ENCODE measurements around the gene TARS1. TPM values are rescaled to one million over a fixed set of nuclear protein-coding genes. Genes with fewer than 3 reads are reported as not detected.

Gene TARS1
- total and polyA plus RNA-seq, 2 of the 8 experiments (the other 6 are each of a cell fraction or from before 2014, with no cell fraction given) = 94.4 to 445 TPM

DNA sequence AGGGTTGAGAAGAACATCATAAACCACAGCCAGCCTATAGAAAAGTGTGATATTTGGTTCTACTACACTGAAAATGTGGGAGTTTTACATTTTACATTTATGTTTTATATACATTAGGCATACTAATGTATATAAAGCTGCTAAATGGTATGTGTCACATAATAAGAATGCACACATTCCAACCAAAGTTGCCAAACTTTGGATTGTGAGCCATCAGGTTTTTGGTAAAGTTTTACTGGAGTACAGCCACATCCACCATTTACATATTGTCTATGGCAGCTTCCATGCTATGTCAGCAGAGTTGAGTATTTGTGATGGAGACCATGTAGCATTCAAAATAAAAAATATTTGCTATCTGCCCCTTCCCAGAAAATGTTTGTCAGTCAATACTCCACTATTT is 23.1 kb upstream of the TARS1 start:
- H4K8ac ChIP-seq (ENCODE audit: extremely low read depth, insufficient read depth, low read length) = no peak overlapping the region
- no peak overlapping the region for H2BK5ac ChIP-seq (ENCODE audit: low read depth, low read length)
- no peak overlapping the region for H3K23ac ChIP-seq (ENCODE audit: insufficient read length)
- no peaks in the 10 kb centered on the region for H3K4me1 ChIP-seq (replicated peaks in 1 of 4; ENCODE audit: control insufficient read depth in 3 of 4, insufficient read depth in 4 of 4, low read length in 3 of 4)
- ChIA-PET POLR2A (ENCODE audit: partially characterized antibody) (no interaction called here), CTCF (ENCODE audit: partially characterized antibody) (interaction anchor here (1.5 kb wide), 1 partner anchor 18 kb away, joined by 3 read pairs; no protein-coding TSS in a partner anchor)
- H3K27ac ChIP-seq (ENCODE audit: low read depth, low read length) = no peak overlapping the region
- no peak overlapping the region for H2AK5ac ChIP-seq (ENCODE audit: low read depth, low read length)
- no peak overlapping the region for H2BK20ac ChIP-seq (ENCODE audit: low read length)
- H3K36me3 ChIP-seq (ENCODE audit: control insufficient read depth in 2 of 4, insufficient read depth in 4 of 4, low read length in 3 of 4) = no peaks in the 10 kb centered on the region
- no peaks in the 10 kb centered on the region for H3K23me2 ChIP-seq (ENCODE audit: low read depth, low read length)
- no peaks in the 10 kb centered on the region for H3K79me1 ChIP-seq (ENCODE audit: low read depth, low read length)
- H3K14ac ChIP-seq (ENCODE audit: insufficient read length) = no peak overlapping the region
- FAIRE-seq (no peak), DNase-seq (ENCODE audit: low read depth in 1 of 2, low spot score in 2 of 2) (no peak)
- H3K9ac ChIP-seq (replicated peaks in 1 of 4; ENCODE audit: extremely low read depth in 1 of 4, low read depth in 3 of 4, low read length in 3 of 4) = no peak overlapping the region
- no peaks in the 10 kb centered on the region for H3K9me3 ChIP-seq (ENCODE audit: insufficient read depth in 2 of 2, low read depth in 1 of 2, low read length in 1 of 2)
- H2BK120ac ChIP-seq (replicated peaks; ENCODE audit: low read depth, low read length) = no peak overlapping the region
- TF ChIP-seq, protein P1, sequence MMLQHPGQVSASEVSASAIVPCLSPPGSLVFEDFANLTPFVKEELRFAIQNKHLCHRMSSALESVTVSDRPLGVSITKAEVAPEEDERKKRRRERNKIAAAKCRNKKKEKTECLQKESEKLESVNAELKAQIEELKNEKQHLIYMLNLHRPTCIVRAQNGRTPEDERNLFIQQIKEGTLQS (IDR thresholded peaks at IDR 0.05; ENCODE audit: insufficient read depth, low read depth, low read length) = no peak
- no peak for TF ChIP-seq CBX8 (IDR thresholded peaks at IDR 0.05; ENCODE audit: borderline replicate concordance, low read depth, low read length)
- no peak for TF ChIP-seq ASH2L (IDR thresholded peaks at IDR 0.05; ENCODE audit: low read length)
- no peak for TF ChIP-seq TAF1 (IDR thresholded peaks at IDR 0.05; ENCODE audit: low read depth, low read length)
- TF ChIP-seq CHD2 (IDR thresholded peaks at IDR 0.05; ENCODE audit: low read length) = no peak
- no peak for TF ChIP-seq TEAD4 (IDR thresholded peaks at IDR 0.05; ENCODE audit: low read depth, low read length)
- TF ChIP-seq KDM1A (IDR thresholded peaks at IDR 0.05; ENCODE audit: borderline replicate concordance, low read length) = no peak
- no peak for TF ChIP-seq GTF2F1 (IDR thresholded peaks at IDR 0.05; ENCODE audit: borderline replicate concordance, low read depth, low read length)
- TF ChIP-seq SP2 (IDR thresholded peaks at IDR 0.05; ENCODE audit: low read length) = no peak
- TF ChIP-seq HDAC2 (IDR thresholded peaks at IDR 0.05; ENCODE audit: borderline replicate concordance in 1 of 2, low read depth in 2 of 2, low read length in 2 of 2) = no peak
- no peak for TF ChIP-seq KDM5A (IDR thresholded peaks at IDR 0.05; ENCODE audit: low read length)
- TF ChIP-seq PHF8 (conservative IDR thresholded peaks at IDR 0.05; ENCODE audit: low read depth, low read length) = no peak
- no peak for TF ChIP-seq BACH1 (IDR thresholded peaks at IDR 0.05; ENCODE audit: low read length)
- no peak for TF ChIP-seq FOSL1 (IDR thresholded peaks at IDR 0.05; ENCODE audit: insufficient read depth, low read depth, low read length)
- no peak for TF ChIP-seq MAFK (IDR thresholded peaks at IDR 0.05; ENCODE audit: low read depth, low read length)
- no peak for TF ChIP-seq SIRT6 (IDR thresholded peaks at IDR 0.05; ENCODE audit: low read length)
- TF ChIP-seq POLR2A (IDR thresholded peaks at IDR 0.05; ENCODE audit: control extremely low read depth in 1 of 2, low read depth in 2 of 2, low read length in 2 of 2) = no peak
- no peak overlapping the region for H3K4me2 ChIP-seq (ENCODE audit: insufficient read depth in 1 of 2, low read depth in 2 of 2, low read length in 2 of 2)
- no peak overlapping the region for H3K4me3 ChIP-seq (ENCODE audit: extremely low read depth in 1 of 4, insufficient read depth in 2 of 4, low read depth in 3 of 4, low read length in 4 of 4)
- H3K79me2 ChIP-seq (ENCODE audit: control insufficient read depth in 1 of 2, insufficient read depth in 2 of 2, low read length in 2 of 2) = no peaks in the 10 kb centered on the region
- no peak overlapping the region for H3K4ac ChIP-seq (replicated peaks; ENCODE audit: insufficient read length, low read depth, low read length)
- no peak overlapping the region for H2BK15ac ChIP-seq (ENCODE audit: low read length)
- H3K56ac ChIP-seq (replicated peaks; ENCODE audit: insufficient read length, low read depth, low read length) = no peak overlapping the region
- H4K5ac ChIP-seq (ENCODE audit: insufficient read length, low read depth, low read length) = no peak overlapping the region
- no peak overlapping the region for H4K91ac ChIP-seq (replicated peaks; ENCODE audit: insufficient read length, low read length)
- no peaks in the 10 kb centered on the region for H4K20me1 ChIP-seq (replicated peaks in 1 of 2; ENCODE audit: control insufficient read depth in 1 of 2, insufficient read depth in 2 of 2, low read length in 2 of 2)
- no peak overlapping the region for H2AFZ ChIP-seq (ENCODE audit: low read length)
- H3K27me3 ChIP-seq (replicated peaks in 1 of 4; ENCODE audit: control insufficient read depth in 3 of 4, extremely low read depth in 1 of 4, insufficient read depth in 3 of 4, low read length in 3 of 4) = no peaks in the 10 kb centered on the region; a peak in 1 of 7 replicates
- no peak overlapping the region for H2BK12ac ChIP-seq (ENCODE audit: low read depth, low read length)
- no peak overlapping the region for H3K18ac ChIP-seq (ENCODE audit: extremely low read depth, low read length)
